ENCODE results near the gene SLC4A11.

DNA sequence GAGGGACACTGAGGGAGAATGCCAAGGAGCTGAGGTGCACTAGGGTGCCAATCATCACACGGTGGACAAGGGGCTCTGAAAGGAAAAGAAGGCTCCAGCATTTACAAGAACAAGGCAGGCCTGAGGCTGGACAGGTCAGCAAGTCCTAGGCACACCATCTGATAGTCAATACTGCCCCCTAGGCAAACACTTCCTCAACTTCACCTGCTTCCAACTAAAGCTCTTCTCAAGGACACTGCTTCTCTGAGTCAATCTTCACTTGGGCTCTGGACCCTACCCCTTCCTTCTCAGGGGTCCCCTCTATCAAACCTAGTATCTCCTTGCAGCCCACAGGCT is 37.7 kb upstream of the SLC4A11 start:
- TF ChIP-seq CTCF (IDR thresholded peaks at IDR 0.05; ENCODE audit: low read depth, low read length) (peak; percentile 69), EZH2phosphoT487 (IDR thresholded peaks at IDR 0.05; ENCODE audit: low read depth) (no peak)
